ACC112 (cell line): ENCODE measurements around the gene CRTAP.
"Not testable (repeated sequence)": the region's sequence is repeated elsewhere in the genome, so short reads cannot be mapped to it uniquely, and the experiment has no call there.

Source experiments
- H2AFZ ChIP-seq: fragments of 200-600 bp; sonication (generic); one replicate; pipeline ENCODE4 v1.6.0; 2017; ENCODE audit warnings: antibody characterized with exemption, low read length; ENCODE audit not compliant: unreplicated experiment
- H3K27ac ChIP-seq: fragments of 200-600 bp; sonication (generic); 2 replicates; pipeline ENCODE4 v1.5.1; 2014; ENCODE audit warnings: low read depth, mild to moderate bottlenecking, antibody characterized with exemption, low read length, moderate library complexity
- H3K27me3 ChIP-seq: fragments of 200-600 bp; sonication (generic); 2 replicates; pipeline ENCODE4 v1.6.1; 2014; ENCODE audit warnings: mild to moderate bottlenecking, antibody characterized with exemption, low read length, moderate library complexity, mixed read lengths; ENCODE audit not compliant: insufficient read depth
- H3K36me3 ChIP-seq: fragments of 200-600 bp; sonication (generic); 2 replicates; pipeline ENCODE4 v1.6.1; 2016; ENCODE audit warnings: mild to moderate bottlenecking, antibody characterized with exemption, low read length, moderate library complexity, mixed read lengths; ENCODE audit not compliant: insufficient read depth
- H3K4me1 ChIP-seq: fragments of 200-600 bp; sonication (generic); one replicate; pipeline ENCODE4 v1.6.1; 2016; ENCODE audit warnings: low read length, mixed read lengths; ENCODE audit not compliant: insufficient read depth, unreplicated experiment, control insufficient read depth
- H3K4me3 ChIP-seq: fragments of 200-600 bp; sonication (generic); 2 replicates; pipeline ENCODE4 v1.5.1; 2014; ENCODE audit warnings: mild to moderate bottlenecking, low read depth, low read length
- H3K79me2 ChIP-seq: fragments of 200-600 bp; sonication (generic); one replicate; pipeline ENCODE4 v1.6.0; 2016; ENCODE audit warnings: low read length; ENCODE audit not compliant: control insufficient read depth, unreplicated experiment, insufficient read depth

CRTAP gene

DNA sequence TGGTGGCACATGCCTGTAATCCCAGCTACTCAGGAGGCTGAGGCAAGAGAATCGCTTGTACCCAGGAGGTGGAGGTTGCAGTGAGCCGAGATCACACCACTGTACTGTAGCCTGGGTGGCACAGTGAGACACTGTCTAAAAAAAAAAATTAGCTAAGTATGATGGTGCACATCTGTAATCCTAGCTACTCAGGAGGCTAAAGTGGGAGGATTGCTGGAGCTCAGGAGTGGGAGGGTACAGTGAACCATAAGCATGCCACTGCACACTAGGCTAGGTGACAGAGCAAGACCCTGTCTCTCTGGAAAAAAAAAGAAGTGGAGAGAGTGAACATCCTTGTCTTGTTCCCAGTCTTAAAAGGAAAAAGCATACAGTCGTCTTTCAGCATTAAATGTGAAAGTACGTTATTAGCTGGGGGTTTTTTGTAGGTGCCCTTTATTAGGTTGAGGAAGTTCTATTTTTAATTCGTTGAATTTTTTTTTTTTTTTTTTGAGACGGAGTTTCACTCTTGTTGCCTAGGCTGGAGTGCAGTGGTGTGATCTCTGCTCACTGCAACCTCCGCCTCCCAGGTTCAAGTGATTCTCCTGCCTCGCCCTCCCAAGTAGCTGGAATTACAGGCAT lies 25.3 kb downstream of the CRTAP start:
- not testable (repeated sequence) for H3K4me3 ChIP-seq, H3K27me3 ChIP-seq, H3K36me3 ChIP-seq, H3K4me1 ChIP-seq, H3K27ac ChIP-seq, H2AFZ ChIP-seq, H3K79me2 ChIP-seq

DNA sequence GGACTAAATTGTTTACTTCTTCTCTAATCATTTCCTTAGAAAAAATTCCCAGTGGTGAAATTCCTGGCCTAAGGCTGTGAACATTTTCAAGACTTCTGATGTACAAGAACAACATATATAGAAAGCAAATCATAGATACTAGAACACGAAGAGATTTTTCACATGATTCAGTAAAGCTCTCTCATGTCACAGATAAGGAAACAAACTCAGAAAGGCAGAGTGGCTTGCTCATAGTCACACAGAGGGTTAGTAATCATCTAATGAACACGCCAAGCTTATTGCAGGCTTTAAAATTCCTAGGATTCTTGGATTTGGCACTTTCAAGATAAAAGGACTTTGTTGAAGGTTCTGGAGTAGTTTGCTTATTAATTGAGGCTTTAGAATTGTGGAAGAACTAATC lies 26.2 kb downstream of the CRTAP start:
- Histone ChIP-seq H2AFZ (no peak overlapping the region), H3K4me3 (no peak overlapping the region), H3K36me3 (peaks cover 5% of the 10 kb centered on the region), H3K27ac (no peak overlapping the region), H3K4me1 (no peaks in the 10 kb centered on the region), H3K79me2 (no peaks in the 10 kb centered on the region), H3K27me3 (no peaks in the 10 kb centered on the region)

DNA sequence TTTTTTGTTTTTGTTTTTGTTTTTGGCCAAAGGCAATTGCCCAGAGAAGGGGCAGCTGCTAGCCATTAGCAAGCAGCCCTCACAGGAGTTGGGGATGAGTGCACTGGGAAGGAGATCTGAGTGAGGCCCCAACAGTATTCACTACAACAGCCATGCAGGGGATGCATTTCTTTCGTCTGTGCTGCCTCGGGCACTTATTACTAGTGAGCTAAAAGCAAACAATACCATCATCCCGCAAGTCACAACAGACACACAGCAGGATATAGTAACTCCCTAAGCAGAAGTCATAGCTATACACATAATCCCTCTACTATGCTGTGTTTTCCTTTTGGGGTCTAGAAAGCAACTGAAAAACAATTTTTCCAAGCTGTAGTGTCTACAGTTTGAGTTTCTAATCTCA lies 27.2 kb downstream of the CRTAP start:
- Histone ChIP-seq H3K79me2 (no peaks in the 10 kb centered on the region), H3K27me3 (no peaks in the 10 kb centered on the region), H3K4me3 (no peak overlapping the region), H2AFZ (no peak overlapping the region), H3K36me3 (peaks cover 2% of the 10 kb centered on the region), H3K4me1 (peaks cover 1% of the 10 kb centered on the region), H3K27ac (no peak overlapping the region)

DNA sequence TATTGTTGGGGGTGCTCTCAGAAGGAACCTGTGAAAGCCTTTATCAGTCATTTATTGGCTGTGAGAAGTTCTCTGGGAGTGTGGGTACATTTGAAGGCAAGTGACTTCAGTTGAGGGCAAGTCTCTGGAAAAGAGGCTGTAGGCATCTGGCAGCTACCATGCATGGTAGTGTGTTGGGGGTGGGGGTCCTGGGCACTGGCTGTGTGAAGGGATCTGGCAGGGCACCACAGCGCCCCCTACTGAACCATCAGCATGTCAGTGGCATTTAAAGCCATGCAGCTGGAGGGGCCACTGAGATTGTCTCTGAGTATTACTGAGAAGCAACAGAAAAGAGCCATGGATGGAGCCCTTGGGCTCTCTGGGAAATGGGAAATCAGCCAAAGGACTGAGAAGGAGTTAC lies 30.6 kb downstream of the CRTAP start:
- H3K79me2 ChIP-seq: no peaks in the 10 kb centered on the region
- H3K36me3 ChIP-seq: no peaks in the 10 kb centered on the region
- H2AFZ ChIP-seq: no peak overlapping the region
- no peak overlapping the region for H3K4me3 ChIP-seq
- H3K27me3 ChIP-seq: no peaks in the 10 kb centered on the region
- no peak overlapping the region for H3K27ac ChIP-seq
- H3K4me1 ChIP-seq: peaks cover 15% of the 10 kb centered on the region

DNA sequence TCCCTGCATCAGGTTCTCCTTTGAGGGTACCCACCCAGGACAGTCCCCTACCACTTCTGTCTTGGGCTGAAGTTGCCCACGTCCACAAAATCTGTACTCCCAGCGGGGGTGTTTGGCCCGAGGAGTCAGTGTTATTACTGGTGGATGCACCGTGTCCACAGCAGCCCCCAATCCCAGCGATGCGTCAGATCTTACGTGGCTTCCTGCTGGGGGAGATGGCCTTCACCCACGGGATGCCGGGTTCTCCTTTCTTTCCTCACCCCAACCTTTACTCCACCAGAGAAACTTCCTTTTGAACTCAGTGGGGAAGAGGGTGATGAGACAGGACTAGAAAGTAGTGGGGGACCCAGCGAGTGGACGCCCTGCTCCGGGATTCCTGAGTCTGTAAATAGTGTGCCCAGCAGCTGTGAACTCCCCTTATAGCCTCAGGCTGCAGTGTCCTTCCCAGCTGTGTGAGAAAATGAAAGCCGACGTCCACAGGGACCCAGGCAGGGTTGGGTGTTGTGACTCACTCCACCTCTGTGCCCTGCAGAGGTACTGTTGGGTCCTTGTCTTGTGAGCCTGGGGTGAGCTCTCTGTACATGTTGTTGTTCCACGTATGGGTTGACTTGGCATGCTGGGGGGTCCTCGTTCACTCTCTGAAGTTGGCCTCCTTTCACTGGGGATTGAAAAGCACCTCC lies 31.5 kb downstream of the CRTAP start:
- Histone ChIP-seq H3K4me1 (peaks cover 15% of the 10 kb centered on the region), H3K4me3 (no peak overlapping the region), H3K27ac (no peak overlapping the region), H2AFZ (no peak overlapping the region), H3K36me3 (no peaks in the 10 kb centered on the region), H3K79me2 (no peaks in the 10 kb centered on the region), H3K27me3 (no peaks in the 10 kb centered on the region)

DNA sequence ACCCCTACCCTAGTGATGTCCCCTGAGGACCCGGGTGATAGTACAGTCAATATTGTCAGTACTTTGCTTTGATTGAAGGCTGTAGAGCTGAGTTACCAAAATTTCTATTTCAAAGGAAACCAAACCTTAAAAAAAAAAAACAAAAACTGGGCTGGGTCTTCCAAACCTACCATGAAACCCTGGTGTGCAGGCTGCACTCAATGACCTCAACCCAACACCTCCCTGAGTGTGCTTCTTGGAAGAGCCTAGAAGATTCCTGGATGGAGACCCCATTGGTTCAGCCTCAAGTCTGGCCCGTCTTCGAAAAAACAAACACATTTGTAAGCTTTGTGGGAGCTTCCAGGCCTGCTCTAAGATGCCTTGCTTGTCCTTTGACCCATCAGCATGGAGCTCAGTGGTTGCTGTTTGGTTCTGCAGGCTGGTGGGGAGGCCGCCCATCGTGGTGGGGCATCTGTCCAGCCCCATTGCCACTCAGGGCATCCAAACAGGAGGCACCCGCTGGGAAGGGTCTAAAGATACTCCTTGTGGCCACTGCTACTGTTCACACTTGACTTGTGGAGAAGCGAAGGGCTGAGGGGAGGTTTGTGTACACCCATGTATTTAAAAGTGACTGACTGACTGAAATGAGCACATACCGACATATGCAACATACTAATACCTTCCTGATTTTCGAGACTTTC lies 32.2 kb downstream of the CRTAP start:
- H3K4me3 ChIP-seq: no peak overlapping the region
- H3K27ac ChIP-seq: no peak overlapping the region
- H3K79me2 ChIP-seq: no peaks in the 10 kb centered on the region
- H3K27me3 ChIP-seq: no peaks in the 10 kb centered on the region
- no peak overlapping the region for H2AFZ ChIP-seq
- H3K36me3 ChIP-seq: no peaks in the 10 kb centered on the region
- H3K4me1 ChIP-seq: peaks cover 15% of the 10 kb centered on the region

DNA sequence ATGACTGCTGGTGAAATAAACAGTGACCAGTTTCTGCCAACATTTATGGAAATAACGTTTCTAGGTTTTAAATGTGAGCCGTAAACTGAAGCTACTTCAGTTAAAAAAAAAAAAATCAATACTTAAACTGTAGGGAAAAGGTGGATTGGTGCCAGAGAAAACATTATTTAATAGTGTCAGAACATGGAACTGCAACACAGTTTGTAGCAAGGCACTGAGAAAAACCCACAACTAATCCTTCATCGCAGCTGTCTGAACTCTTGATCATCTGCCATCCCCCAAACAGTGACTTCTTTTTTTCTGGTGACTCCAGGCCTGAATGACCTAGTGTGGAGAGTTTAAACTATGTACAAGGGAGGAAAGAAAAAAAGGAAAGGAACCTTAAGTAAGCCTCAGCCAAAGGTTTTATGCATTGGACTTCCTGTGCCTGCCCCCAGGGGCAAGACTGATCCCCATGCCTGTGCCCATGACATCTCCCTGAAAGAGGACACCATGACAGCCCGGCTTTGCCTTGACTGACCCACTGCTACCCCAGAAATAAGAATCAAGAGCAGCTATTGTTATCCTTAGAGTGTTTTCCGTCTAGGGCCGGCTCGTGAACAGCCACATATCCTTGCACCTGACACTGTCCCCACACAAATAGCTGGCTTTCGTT lies 33.1 kb downstream of the CRTAP start:
- H3K36me3 ChIP-seq: no peaks in the 10 kb centered on the region
- no peaks in the 10 kb centered on the region for H3K27me3 ChIP-seq
- H2AFZ ChIP-seq: no peak overlapping the region
- H3K79me2 ChIP-seq: no peaks in the 10 kb centered on the region
- no peak overlapping the region for H3K27ac ChIP-seq
- no peak overlapping the region for H3K4me3 ChIP-seq
- peaks cover 15% of the 10 kb centered on the region for H3K4me1 ChIP-seq

DNA sequence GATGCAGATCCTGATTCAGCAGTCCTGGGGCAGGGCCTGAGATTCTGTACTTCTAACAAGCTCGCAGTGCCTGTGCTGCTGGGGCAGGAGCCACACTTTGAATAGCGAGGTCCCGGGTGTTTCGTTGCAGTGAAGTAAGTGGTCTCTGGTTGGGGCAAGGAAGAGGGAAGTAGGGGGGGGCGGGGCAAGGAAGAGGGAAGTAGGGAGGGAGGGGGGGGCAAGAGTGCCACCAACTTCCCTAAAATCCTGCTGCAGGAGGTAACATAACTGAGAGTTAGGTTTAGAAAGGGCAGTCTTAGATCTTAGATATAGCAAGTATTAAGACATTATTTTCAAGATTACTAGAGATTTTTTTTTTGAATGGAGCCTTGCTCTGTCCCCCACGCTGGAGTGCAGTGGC lies 35.5 kb downstream of the CRTAP start:
- Histone ChIP-seq H3K36me3 (peaks cover 10% of the 10 kb centered on the region; the same call in 1 of the 2 replicates), H3K27ac (no peak overlapping the region), H3K4me3 (no peak overlapping the region), H2AFZ (no peak overlapping the region), H3K79me2 (no peaks in the 10 kb centered on the region), H3K4me1 (peaks cover 15% of the 10 kb centered on the region), H3K27me3 (no peaks in the 10 kb centered on the region)

DNA sequence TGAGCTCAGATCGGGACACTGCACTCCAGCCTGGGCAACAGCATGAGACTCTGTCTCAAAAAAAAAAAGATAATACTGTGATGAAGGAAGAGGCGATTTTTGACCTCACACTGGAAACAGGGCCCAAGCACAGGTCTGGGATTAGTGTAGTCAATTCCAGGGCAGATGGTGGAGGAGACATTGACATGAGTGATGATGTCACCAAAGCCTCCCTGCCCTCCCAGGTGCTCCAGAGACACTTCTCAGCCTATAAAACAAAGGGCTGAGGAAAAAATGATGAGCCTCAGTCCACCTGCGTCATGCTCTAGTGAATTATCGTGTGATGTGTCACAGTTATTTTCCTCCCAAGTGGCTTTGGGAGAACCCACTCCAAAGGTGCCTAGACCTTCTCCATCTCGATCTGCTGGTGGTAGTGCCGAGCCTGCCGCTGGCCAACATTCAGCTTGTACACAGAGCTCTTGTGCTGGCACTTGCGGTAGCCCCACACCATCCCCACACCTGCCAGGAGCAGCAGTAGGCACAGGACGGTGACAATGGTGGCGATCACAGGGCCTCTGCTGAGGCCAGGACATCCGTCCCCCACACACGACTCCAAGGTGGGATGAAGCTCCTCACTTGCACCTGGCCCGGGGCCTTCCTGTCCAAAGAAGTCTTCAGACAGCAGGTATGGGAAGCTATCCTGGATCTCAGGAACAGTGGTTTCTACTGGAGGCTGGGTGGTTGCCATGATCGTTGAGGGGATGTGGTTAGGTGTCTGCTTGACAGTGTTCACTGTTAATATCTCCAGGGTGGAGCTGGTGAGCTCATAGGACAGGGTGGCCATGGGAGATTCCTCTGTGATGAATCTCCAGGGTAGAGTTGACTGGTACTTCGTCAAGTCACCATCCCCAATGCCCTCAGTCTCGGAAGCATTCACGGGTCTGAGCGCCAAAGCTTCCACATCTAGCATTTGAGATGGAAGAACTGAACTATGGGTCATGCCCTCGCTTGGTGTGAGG lies 38.8 kb downstream of the CRTAP start:
- Histone ChIP-seq H3K27ac (no peak overlapping the region), H3K4me3 (no peak overlapping the region)

DNA sequence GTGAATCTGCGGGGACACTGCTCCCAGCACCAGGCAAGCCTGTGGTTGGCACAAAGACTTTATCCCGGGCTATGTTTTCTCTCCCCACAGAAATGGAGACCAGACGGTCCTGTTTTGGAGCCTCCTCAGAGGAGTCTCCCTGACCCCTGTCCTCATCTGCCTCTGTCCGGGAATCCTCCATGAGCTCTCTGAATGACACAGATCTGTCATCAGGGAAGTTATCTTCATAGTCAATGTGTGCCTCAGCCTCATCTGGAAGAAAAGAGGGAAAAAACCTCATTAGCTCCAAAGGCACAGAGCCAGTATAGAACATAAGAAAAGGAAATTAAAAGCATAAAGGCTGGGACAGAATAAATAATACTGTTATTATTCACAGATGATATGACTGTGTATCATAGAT lies 40.0 kb downstream of the CRTAP start:
- H2AFZ ChIP-seq: no peak overlapping the region
- no peak overlapping the region for H3K27ac ChIP-seq
- H3K36me3 ChIP-seq: peaks cover 10% of the 10 kb centered on the region; the same call in 1 of the 2 replicates
- H3K79me2 ChIP-seq: no peaks in the 10 kb centered on the region
- H3K4me3 ChIP-seq: no peak overlapping the region
- H3K4me1 ChIP-seq: no peaks in the 10 kb centered on the region
- no peaks in the 10 kb centered on the region for H3K27me3 ChIP-seq

More for the DNA sequence above, 38.8 kb downstream of the CRTAP start:
- H3K4me1 ChIP-seq: no peaks in the 10 kb centered on the region
- H3K79me2 ChIP-seq: no peaks in the 10 kb centered on the region
- H2AFZ ChIP-seq: no peak overlapping the region
- H3K27me3 ChIP-seq: no peaks in the 10 kb centered on the region
- H3K36me3 ChIP-seq: peaks cover 10% of the 10 kb centered on the region; the same call in 1 of the 2 replicates
